GM12872 (cell line): Measurements from ENCODE around the gene RPS2.

Experiments
- TF ChIP-seq, protein P1 (sequence below): IDR thresholded peaks from 3 replicates; pipeline ENCODE4 v1.5.1; 2011; ENCODE audit warnings: low read depth, mild to moderate bottlenecking, low read length, moderate library complexity; ENCODE audit not compliant: insufficient read depth

RPS2 gene

GRCh38 chr16:1964506-1965395, at the start of gene RPS2:
Gene RPS2, minus strand, starts transcription at chr16:1964826. Its CDS starts 201 bp downstream, at chr16:1964625.
- TF ChIP-seq, protein P1, sequence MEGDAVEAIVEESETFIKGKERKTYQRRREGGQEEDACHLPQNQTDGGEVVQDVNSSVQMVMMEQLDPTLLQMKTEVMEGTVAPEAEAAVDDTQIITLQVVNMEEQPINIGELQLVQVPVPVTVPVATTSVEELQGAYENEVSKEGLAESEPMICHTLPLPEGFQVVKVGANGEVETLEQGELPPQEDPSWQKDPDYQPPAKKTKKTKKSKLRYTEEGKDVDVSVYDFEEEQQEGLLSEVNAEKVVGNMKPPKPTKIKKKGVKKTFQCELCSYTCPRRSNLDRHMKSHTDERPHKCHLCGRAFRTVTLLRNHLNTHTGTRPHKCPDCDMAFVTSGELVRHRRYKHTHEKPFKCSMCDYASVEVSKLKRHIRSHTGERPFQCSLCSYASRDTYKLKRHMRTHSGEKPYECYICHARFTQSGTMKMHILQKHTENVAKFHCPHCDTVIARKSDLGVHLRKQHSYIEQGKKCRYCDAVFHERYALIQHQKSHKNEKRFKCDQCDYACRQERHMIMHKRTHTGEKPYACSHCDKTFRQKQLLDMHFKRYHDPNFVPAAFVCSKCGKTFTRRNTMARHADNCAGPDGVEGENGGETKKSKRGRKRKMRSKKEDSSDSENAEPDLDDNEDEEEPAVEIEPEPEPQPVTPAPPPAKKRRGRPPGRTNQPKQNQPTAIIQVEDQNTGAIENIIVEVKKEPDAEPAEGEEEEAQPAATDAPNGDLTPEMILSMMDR = no peak

DNA sequence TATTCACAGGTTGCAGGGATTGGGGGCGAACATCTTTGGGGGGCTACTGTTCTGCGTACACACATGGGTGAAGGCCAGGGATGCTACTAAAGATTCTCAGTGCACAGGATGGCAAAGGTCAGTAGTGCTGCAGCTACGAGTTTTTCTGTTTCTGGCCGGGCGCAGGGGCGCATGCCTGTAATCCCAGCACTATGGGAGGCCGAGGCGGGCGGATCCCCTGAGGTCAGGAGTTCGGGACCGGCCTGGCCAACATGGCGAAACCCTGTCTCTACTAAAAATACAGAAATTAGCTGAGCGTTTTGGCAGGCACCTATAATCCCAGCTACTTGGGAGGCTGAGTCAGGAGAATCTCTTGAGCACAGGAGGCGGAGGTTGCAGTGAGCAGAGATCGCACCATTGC, 48.9 kb upstream of the RPS2 start:
- TF ChIP-seq, protein P1 = no peak

- TF ChIP-seq, protein P1 = no peak
Observed at GRCh38 chr16:2009791-2010510, 45.3 kb upstream of the RPS2 start, which contains the start of gene ZNF598. Gene ZNF598, minus strand, starts transcription at chr16:2009821.

DNA sequence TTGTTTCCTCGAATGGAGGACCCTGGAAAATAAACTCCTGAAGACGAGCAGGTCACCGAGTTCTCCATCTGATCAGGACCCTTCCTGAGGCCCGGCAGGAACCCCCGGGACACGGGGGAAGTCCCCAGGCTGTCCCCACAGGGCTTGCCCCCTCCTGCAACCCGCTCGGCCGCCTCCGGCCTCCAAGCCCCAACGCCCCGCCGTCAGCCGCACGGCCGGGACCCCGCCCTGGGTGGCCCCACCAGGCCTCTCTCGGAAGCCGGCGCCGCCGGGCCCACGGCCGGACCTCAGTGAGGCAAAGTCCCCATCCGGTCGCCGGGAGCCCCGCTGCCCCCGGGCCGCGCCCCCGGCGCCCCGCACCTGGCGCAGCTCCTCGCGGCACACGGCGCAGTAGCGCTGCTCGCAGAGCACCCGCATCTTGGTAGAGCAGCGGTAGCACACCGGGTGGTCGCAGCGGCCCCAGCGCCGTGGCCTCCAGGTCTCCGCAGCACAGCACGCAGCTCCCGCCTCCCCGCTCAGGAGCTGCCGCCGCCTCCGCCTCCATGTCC, 44.6 kb upstream of the RPS2 start:
- TF ChIP-seq, protein P1 = no peak

DNA sequence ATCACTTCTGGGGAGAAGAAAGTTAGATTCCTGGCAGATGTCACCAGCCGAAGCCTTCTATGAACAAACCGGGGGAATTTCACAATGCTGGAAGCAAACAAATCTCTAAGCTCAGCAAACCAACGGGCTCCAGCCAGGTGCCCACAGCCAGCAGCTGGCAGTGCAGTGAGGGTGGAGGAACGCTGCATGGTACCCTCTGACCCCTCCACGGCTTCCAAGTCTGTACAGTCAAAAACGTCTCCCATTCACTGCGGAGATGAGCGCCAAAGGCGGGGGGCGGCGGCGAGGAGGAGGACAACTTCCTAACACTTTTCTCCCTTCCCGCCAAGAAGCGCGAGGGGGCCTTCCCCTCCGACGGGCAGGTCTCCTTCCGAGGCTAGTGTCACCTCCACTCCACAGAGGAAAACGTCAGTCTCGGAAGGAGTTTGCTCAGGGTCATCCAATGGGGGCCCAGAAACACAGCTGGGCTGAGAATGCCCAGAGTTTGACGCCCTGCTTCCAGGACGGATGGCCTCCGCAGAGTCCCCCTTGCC, 44.1 kb upstream of the RPS2 start:
- TF ChIP-seq, protein P1 = no peak

GRCh38 chr16:2008009-2008526, 43.4 kb upstream of the RPS2 start:
- TF ChIP-seq, protein P1 = no peak
